ENCODE data around the gene KLHL40.
A peak's percentile ranks its signal among the peaks of the same experiment; 100 is the strongest.

Gene KLHL40

DNA sequence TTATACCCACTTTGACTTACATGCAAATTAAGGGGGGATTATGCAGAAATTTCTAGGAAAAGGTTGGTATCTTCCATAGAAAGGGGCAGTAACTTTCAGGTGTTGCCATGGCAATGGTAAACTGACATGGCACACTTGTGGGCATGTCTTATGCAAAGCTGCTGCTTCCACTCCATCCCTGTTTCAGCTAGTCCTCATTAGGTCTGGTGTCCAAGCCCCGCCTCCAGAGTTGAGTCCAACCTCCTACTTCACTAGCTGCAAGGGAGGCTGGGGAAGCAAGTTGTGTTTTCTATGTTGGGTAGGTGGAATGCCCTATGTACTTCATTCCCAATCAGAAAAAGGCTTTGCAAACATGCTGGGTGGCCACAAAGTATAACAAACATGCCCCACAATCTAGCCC, 14.7 kb upstream of the KLHL40 start:
- DNase-seq: no peak

DNA sequence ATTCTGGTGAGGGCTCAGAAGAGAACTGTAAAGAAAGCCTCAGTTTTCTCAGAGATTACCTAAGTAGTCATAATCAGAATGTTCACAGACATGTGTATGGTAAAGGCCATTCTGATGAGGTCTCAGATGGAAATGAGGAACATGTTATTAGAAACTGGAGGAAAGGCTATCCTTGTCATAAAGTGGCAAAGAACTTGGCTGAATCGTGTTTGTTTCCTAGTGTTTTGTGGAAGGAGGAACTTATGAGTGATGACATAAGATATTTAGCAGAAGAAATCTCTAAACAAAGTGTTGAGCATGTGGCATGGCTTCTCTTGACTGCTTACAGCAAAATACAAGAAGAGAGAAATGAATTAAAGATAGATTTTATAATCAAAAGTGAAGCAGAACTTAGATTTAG, 12.8 kb upstream of the KLHL40 start:
- DNase-seq: no peak

DNA sequence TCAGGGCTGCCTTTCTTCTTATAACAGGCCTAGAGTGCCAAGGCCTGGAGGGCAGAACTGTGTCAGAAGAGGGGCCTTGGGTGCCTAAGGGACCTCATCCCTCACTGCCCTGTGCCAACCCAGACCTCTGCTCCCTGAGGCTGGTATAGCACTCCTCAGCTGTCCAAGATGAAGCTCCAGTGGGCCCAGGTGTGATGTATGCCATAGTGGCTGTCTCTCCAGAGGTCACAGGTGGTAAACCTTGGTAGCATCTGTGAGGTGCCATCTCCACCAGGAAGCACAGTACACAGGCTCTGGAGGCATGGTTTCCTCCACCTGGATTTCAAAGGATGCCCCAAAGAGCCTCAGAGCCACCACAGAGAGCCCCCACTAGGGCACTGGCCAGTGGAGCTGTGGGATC, 12.3 kb upstream of the KLHL40 start:
- DNase-seq: no peak

DNA sequence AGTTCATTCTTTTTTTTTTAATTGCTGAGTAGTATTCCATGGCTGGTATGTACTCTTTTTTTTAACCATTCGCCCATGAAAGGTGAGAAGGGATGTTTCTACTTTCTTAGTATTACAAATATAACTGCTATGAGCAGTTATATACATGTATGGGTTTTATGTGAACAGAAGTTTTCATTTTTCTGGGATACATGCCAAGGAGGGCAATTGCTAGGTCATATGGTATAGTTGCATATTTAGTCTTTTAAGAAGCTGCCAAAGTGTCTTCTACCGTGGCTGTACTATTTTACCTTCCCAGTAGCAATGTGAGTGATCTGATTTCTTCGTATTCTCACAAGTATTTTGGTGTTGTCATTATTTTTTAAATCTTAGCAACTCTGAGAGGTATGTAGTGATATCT, 11.2 kb upstream of the KLHL40 start:
- DNase-seq: no peak

DNA sequence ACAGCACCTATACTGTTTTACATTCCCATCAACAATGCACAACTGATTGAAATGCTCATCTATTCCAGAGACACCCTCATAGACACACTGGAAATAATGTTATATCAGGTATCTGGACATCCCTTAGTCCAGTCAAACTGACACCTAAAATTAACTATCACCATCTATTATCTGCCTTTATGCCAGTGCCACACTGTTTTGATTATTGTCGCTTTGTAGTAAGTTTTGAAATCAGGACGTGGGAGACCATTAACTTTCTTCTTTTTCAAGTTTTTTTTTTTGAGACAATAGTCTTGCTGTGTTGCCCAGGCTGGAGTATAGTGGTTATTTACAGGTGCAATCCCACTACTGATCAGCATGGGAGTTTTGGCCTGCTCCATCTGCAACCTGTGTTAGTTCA, 9.4 kb upstream of the KLHL40 start:
- no peak for DNase-seq

DNA sequence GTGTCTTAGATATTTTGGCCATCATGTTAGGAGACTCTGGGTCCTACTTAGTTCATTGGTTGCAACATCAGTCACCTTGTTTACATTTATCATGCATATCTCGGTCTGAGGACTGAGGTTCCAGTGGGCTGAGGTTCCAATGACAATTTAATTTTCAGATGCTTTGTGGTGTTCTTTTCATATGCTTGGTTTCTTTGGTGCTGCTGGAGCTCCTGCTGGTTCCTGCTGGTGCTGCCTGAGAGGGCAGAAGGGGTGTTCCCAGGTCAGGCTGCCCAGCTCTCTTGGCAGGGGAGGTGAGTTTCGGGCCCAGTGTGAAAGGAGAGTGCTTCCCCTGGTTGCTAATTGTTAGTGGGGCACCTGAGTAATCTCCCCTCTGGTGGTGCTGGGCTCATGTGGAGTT, 6.9 kb upstream of the KLHL40 start:
- DNase-seq: no peak

DNA sequence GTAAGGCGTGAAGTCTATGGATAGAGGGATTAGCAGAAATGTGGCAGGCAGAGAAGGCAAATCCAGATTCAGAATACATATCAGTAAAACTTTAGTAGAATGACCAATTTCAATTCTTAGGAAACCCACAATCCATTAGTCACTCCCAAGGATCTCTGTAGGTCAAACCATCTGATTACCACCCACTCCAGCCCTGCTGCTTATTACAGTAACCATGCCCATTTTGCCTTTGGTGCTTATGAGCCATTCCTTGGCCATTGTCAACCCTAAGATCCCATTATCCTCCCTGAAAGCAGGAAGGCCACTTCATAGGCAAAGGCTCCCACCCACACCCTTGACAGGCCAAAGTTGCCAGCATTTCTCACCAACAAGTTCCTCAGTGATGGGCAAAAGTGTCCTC, 5.1 kb upstream of the KLHL40 start:
- DNase-seq: no peak

DNA sequence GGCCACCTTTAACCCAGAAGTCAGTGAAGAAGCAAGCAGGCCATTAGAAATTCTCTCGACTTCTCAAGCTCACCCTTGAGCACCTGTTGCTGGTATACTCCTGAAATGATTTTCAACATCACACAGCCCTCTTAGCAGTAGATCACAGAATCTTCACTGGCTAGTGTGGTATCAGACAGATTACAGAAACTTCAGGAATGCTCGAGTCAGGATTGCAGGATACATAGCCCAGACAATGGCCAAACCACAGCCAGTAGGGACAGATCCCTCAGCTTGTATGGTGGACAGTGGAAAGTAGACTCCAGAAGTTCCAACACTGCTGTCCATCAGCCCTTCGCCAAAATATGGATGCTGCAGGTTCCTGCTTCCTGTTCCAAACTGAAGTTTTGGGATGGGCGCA, 4.5 kb upstream of the KLHL40 start:
- DNase-seq: no peak

DNA sequence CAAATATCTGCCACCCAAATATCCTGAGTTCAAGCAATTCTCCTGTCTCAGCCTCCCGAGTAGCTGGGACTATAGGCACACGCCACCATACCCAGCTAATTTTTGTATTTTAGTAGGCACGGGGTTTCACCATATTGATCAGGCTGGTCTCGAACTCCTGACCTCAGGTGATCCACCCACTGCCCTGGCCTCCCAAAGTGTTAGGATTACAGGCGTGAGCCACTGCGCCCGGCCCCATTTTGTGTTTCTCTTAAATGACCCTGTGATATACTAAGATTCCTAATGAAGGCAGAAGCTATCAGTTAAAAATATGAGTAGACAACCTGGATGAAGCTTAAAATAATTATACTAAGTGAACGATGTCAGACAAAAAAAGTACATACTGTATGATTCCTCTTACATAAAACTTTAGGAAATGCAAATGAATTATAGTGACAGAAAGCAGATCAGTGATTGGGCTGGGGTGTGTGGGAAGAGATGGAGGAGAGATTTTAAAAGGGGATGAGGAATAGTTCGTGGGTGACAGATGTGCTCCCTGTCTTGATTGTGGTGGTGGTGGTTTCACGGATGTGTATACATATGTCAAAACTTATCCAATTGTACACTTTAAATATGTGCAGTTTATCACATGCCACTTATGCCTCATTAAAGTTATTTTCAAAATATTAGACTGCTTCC, 3.8 kb upstream of the KLHL40 start:
- no peak for DNase-seq

DNA sequence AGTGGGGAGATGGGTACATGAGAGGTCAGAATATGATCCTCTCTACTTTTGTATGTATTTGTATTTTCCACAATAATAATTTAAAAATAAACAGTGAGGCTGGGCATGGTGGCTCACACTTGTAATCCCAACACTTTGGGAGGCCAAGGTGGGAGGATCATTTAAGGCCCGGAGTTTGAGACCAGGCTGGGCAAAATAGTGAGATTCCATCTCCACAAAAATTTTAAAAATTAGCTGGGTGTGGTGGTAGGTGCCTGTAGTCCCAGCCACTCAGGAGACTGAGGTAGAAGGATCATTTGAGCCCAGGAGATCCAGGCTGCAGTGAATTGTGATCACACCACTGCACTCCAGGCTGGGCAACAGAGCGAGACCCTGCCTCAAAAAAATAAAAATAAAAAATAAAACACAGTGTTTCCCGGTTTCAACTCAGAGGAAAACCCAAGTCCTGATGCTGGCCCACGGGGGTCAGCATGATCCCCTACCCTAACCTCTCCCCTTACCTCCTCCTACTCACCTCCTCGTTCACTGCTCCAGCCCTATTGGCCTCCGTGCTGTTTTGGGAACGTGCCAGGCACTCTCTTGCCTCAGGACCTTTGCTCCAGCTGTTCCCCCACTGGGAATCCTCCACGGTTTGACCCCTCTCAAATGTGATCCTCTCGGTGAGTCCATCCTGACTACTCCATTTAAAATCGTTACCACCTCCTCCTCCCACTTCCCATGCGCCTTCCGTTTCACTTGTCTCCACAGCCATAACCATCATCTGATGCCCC, 2.9 kb upstream of the KLHL40 start:
- DNase-seq: no peak

DNA sequence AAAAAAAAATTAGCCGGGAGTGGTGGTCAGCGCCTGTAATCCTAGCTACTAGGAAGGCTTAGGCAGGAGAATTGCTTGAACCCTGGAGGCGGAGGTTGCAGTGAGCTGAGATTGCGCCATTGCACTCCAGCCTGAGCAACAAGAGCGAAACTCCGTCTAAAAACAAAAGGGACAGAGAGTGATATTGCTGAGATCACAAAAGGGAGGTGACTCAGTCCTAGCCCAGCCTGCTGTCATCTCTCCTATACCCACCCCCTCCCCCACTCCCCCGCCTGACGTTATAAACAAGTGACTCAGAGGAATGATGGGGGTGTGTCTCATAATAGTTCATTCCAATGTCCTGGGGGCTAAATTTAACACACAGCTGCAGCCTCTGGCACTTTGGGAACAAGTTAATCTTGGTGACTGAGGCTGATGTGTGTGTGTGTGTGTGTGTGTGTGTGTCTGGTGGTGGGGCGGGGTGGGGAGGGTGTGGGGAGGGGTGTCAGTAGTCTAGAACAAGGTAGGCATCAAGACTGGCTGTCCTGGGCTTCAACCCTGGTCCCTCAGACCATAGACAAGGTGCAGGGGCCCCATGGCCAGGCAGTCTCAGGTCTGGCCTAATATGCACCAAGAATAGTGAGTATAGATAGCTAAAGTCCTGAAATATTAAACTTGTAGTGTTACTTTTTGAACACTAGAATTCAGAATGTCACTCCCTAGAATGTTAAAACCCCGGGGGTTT, 1.3 kb upstream of the KLHL40 start:
- peak in 1 of 4 experiments; percentile 11 for DNase-seq

DNA sequence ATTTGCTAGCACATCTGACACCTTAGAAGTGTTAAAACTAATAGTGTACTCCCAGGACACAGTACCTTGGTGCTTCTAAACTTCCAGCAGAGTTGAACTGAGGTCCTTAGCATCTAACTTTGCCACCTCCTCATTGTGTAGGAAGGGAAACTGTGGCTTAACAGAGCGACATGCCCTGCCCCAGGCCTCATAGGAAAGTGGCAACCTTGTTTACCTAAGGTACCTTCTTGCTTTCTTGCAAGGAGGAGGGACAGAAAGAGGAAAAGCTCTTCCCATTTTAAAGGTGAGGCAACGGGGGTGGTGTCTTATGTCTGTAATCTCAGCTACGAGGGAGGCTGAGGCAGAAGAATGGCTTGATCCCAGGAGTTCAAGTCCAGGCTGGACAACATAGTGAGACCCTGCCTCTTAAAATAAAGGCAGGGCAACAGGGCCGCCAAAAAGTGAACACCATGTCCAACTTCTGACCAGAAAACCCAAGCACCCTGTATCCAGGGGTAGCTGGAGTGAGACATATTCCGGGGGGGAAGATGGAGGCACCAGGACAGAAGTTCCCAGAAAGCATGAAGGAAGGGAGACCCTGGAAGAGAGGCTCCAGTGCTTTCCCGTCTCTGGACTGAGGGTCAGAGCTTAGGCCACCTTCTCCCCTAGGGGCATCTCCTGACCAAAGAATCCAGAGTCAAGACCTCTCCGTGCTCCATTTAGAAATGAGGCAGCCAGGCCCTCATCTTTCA, 540 bp upstream of the KLHL40 start:
- no peak for DNase-seq

DNA sequence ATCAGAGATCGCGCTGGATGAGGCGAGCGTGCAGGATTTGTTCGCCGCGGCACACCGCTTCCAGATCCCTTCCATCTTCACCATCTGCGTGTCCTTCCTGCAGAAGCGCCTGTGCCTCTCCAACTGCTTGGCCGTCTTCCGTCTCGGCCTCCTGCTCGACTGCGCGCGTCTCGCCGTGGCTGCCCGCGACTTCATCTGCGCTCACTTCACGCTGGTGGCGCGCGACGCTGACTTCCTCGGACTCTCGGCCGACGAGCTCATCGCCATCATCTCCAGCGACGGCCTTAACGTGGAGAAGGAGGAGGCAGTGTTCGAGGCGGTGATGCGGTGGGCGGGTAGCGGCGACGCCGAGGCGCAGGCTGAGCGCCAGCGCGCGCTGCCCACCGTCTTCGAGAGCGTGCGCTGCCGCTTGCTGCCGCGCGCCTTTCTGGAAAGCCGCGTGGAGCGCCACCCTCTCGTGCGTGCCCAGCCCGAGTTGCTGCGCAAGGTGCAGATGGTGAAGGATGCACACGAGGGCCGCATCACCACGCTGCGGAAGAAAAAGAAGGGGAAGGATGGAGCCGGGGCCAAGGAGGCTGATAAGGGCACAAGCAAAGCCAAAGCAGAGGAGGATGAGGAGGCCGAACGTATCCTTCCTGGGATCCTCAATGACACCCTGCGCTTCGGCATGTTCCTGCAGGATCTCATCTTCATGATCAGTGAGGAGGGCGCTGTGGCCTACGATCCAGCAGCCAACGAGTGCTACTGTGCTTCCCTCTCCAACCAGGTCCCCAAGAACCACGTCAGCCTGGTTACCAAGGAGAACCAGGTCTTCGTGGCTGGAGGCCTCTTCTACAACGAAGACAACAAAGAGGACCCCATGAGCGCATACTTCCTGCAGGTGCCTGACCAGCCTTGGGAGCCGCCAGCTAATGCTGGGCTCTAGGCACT, 819 bp downstream of the KLHL40 start:
- no peak for DNase-seq

DNA sequence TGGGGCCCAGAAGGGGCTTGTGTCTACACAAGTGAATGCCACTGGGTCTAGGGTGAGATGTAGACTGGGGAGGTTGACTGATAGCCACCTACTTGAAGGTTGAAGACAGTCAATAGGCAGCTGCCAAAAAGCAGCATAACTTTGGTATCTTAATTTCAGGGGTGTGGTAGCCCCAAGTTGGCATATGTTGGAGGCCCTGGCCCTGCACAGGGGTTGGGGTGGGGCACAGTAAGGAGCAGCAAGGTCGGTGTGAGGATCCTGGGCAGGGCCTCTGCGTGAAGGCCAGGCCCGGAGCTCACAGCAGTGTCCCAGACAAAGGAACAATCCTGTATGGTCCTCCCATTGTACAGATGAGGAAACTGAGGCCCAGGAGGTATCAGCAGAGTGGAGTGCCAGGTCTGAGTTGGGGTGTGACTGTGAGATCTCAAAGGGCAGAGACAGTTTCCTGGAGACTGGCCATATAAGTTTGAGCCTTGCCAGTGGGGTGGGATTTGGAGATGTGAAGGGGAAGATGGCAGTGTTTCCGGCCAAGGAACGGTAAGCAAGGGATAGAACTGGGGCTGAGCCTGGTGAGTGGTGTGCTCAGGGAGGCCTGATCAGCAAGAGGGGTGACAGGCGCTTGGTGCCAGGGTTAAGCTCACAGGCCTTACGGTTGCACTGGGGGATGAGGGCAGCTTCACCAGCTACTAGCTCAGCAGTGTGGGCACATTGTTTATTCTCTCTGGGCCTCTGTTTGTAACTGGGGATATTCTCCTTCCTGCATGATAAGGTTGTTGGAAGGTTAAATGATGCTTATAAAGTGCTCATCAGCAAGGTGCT, 1.7 kb downstream of the KLHL40 start:
- DNase-seq: no peak

DNA sequence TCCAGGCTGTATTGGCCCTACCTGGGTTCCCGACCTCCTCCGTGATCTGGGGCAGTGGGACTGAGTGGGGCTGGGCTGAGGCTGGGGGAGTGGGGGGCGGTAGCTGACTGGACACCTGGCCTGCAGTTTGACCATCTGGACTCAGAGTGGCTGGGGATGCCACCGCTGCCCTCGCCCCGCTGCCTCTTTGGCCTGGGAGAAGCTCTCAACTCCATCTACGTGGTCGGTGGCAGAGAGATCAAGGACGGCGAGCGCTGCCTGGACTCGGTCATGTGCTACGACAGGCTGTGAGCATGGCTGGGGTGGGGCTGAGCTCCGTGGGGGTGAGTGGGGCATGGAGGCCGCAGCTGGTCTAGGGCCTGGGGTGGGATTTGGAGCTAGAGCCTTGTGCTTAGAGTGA, 2.7 kb downstream of the KLHL40 start:
- DNase-seq: no peak

DNA sequence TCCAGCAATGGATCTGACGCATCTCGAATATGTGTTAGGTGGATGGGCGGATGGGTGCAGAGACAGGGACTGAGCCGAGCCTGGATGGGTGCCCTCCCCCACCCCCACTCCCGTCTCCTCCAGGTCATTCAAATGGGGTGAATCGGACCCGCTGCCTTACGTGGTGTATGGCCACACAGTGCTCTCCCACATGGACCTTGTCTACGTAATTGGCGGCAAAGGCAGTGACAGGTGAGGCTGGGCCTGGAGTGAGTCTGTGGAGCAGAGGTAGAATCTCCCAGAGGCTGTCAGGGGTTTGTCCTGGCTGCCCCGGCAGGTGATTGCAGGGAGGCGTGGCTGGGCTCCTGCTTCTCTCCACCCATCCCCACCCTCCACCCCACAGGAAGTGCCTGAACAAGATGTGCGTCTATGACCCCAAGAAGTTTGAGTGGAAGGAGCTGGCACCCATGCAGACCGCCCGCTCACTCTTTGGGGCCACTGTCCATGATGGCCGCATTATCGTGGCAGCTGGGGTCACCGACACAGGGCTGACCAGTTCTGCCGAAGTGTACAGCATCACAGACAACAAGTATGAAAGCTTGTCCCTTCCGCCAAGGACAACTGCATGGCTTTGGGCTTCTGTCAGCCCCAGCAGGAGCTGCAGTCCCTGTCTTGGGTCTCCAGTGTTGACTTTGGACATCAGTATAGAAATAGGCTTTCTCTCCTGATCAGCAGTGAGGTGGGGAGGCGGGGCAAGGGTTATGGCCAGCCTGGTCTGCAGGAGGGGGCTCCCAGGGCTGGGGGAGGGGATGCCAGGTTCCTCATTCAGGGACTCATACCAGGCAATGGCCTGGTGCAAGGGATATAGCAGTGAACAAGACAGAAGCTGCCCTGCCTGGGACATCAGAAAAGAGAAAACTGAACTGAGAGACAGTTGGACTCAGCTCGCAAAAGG, 3.4 kb downstream of the KLHL40 start:
- DNase-seq: no peak

DNA sequence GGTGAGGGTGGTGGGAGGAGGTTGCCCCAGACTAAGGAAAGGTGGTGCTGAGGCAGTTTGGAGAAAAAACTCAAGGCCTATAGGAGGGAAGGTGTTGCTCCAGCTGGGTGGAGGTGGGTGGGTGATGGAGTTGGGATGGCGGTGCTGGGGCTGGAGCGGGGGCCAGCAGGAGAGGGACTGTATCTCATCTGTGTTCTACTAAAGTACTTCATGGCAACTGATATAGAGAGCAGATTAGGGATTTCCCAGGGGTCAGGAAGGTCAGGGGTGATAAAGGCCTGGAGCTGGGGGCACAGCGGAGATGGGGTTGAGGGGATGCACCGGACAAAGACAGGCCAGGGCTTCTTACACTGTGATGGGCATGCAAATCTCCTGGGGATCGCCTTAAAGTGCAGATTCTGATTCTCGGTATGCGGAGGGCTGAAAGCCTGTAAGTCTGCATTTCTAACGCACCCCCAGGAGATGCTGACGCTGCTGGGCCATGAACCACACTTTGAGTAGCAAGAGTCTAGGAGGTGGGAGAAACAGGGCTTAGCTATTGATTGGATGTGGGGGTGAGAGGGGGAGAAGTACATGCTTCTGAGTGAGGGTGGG, 4.2 kb downstream of the KLHL40 start:
- no peak for DNase-seq

DNA sequence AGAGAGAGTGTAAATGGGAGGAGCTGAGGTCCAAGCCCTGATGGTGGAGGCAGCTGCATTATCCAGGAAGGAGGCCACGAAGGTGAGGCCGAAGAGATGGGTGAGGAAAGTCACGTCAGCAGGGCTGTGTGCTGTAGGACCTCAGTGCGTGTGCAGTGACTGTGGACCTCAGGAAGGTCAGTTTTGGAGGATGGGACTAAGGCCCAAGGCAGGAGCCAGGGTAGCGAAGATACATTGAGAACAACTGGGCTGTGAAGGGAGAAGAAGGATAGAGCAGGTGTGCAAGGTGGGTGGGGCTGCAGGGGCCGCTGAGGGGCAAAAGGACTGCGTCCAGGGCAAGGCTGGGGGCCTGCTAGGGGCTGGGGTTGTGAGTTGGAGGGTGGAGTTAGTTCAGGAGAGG, 4.9 kb downstream of the KLHL40 start:
- DNase-seq: no peak

DNA sequence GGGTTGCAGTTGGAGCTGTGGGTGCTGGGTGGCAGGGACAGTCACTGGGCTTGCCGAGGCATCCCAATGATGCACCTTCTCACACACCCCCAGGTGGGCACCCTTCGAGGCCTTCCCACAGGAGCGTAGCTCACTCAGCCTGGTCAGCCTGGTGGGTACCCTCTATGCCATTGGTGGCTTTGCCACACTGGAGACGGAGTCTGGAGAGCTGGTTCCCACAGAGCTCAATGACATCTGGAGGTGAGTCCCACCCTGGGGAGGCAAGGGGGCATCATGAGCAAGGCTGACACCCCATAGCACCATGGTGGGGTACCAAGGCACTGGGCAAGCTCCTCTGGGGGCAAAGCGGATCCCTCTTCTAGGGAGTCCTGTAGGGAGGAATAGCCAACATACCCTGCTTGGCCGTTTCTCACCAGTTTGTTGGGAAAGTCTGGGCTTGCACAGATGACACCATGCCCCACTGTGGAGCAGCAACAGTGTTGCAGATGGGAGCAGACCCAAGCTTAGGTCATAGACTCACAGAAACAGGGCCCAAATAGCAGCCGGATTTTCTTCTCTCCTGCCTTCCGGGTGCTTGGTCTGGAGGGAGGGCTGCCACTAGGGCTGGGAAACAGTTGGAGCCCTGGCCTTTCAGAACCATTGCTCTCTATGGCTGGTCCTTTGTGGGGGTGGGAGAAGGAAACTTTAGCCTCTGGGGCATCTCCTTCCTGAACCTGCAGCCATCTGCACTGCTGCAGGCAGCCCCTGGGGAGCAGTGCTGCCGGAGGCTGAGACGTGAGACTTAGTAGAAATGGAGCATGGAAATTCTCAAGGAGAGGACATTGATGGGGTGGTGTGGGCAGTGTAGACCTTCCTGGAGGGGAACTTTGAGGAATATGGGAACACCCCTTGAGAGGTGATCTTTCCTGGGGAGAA, 5.7 kb downstream of the KLHL40 start:
- no peak for DNase-seq
